Measurements from ENCODE around the gene EIF2B5. TPM values are rescaled to one million over a fixed set of nuclear protein-coding genes. Genes with fewer than 3 reads are reported as not detected.

EIF2B5 gene
- total and polyA plus RNA-seq, 2 of the 13 experiments (the other 11 are each of a cell fraction or from before 2014, with no cell fraction given) = 38.4 to 60.2 TPM

DNA sequence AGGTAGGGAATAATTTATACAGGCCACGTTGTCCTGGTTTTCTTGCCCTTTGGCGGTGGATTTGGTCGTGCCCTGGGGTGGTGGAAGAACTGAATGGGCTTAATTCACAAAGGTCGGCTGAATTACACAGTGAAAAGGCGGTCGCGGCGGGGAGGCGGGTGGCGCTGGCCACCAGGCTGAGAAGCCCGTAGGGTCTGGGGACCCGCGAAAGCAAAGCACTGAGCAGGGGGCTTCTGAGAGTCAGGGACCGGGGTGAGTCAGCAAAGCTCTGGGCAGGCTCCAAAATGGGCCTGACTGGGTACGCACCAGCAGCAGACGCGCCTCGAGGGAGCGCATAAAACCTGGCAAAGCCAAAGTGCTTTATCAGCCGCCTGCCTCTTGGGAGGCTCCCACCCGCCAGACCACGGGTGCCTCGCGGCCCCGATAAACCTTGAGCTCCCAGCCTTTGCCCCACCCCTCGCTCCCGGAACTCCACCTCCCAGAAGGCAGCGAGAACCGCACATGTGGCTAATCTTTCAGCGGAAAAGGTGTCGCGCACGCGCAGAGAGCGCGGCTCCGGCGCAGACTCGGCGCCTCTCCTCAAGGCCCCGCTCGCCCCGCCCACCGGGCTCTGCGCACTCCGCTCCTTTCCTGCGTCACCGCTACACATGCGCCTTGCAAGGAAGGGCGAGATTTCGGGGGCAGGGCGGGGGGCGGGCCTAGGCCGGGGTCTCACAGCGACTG lies 50.5 kb downstream of the EIF2B5 start (continued):
- TF ChIP-seq, protein P1, sequence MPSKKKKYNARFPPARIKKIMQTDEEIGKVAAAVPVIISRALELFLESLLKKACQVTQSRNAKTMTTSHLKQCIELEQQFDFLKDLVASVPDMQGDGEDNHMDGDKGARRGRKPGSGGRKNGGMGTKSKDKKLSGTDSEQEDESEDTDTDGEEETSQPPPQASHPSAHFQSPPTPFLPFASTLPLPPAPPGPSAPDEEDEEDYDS (CRISPR knock-in tag; IDR thresholded peaks at IDR 0.05) = peak; percentile 51
- TF ChIP-seq ZNF572 (CRISPR knock-in tag; IDR thresholded peaks at IDR 0.05) (peak; percentile 70; the same call in 1 of the 2 replicates), ZNF543 (CRISPR knock-in tag; IDR thresholded peaks at IDR 0.05) (peak; percentile 50; the same call in 1 of the 2 replicates), ZNF879 (CRISPR knock-in tag; IDR thresholded peaks at IDR 0.05) (0 out of 2 replicates have a peak, but pooled peaks have one; percentile 77), ZNF747 (CRISPR knock-in tag; IDR thresholded peaks at IDR 0.05; ENCODE audit: borderline replicate concordance) (0 out of 2 replicates have a peak, but pooled peaks have one; percentile 51), SMYD3 (CRISPR knock-in tag; IDR thresholded peaks at IDR 0.05) (no peak), ZNF761 (CRISPR knock-in tag; conservative IDR thresholded peaks at IDR 0.05) (no peak; the same call in 1 of the 2 replicates), BRD4 (CRISPR knock-in tag; IDR thresholded peaks at IDR 0.05) (no peak), HMGA1 (CRISPR knock-in tag; conservative IDR thresholded peaks at IDR 0.05) (no peak), ATRX (CRISPR knock-in tag; IDR thresholded peaks at IDR 0.05; ENCODE audit: borderline replicate concordance) (no peak), ARHGAP35 (CRISPR knock-in tag; IDR thresholded peaks at IDR 0.05; ENCODE audit: borderline replicate concordance) (0 out of 2 replicates have a peak, but pooled peaks have one; percentile 43), ZNF615 (CRISPR knock-in tag; IDR thresholded peaks at IDR 0.05; ENCODE audit: borderline replicate concordance) (no peak), MTF2 (CRISPR knock-in tag; IDR thresholded peaks at IDR 0.05; ENCODE audit: borderline replicate concordance) (0 out of 2 replicates have a peak, but pooled peaks have one; percentile 36), JUNB (CRISPR knock-in tag; IDR thresholded peaks at IDR 0.05; ENCODE audit: borderline replicate concordance) (no peak), YEATS2 (CRISPR knock-in tag; IDR thresholded peaks at IDR 0.05; ENCODE audit: borderline replicate concordance) (peak; percentile 73; the same call in 1 of the 2 replicates), NFRKB (IDR thresholded peaks at IDR 0.05) (no peak), TBP (CRISPR knock-in tag; IDR thresholded peaks at IDR 0.05) (no peak), HES4 (CRISPR knock-in tag; IDR thresholded peaks at IDR 0.05; ENCODE audit: borderline replicate concordance) (no peak), ETV6 (CRISPR knock-in tag; conservative IDR thresholded peaks at IDR 0.05) (no peak), ESRRA (CRISPR knock-in tag; IDR thresholded peaks at IDR 0.05; ENCODE audit: low read depth) (no peak)
- TF ChIP-seq, protein P2, sequence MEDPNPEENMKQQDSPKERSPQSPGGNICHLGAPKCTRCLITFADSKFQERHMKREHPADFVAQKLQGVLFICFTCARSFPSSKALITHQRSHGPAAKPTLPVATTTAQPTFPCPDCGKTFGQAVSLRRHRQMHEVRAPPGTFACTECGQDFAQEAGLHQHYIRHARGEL (CRISPR knock-in tag; IDR thresholded peaks at IDR 0.05) = no peak
- TF ChIP-seq, protein P3, sequence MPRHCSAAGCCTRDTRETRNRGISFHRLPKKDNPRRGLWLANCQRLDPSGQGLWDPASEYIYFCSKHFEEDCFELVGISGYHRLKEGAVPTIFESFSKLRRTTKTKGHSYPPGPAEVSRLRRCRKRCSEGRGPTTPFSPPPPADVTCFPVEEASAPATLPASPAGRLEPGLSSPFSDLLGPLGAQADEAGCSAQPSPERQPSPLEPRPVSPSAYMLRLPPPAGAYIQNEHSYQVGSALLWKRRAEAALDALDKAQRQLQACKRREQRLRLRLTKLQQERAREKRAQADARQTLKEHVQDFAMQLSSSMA (CRISPR knock-in tag; IDR thresholded peaks at IDR 0.05) = no peak; the same call in 1 of the 2 replicates
- TF ChIP-seq, protein P4, sequence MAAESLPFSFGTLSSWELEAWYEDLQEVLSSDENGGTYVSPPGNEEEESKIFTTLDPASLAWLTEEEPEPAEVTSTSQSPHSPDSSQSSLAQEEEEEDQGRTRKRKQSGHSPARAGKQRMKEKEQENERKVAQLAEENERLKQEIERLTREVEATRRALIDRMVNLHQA (CRISPR knock-in tag; IDR thresholded peaks at IDR 0.05) = no peak
- TF ChIP-seq, protein P5, sequence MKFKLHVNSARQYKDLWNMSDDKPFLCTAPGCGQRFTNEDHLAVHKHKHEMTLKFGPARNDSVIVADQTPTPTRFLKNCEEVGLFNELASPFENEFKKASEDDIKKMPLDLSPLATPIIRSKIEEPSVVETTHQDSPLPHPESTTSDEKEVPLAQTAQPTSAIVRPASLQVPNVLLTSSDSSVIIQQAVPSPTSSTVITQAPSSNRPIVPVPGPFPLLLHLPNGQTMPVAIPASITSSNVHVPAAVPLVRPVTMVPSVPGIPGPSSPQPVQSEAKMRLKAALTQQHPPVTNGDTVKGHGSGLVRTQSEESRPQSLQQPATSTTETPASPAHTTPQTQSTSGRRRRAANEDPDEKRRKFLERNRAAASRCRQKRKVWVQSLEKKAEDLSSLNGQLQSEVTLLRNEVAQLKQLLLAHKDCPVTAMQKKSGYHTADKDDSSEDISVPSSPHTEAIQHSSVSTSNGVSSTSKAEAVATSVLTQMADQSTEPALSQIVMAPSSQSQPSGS (CRISPR knock-in tag; IDR thresholded peaks at IDR 0.05) = no peak
- TF ChIP-seq, protein P6, sequence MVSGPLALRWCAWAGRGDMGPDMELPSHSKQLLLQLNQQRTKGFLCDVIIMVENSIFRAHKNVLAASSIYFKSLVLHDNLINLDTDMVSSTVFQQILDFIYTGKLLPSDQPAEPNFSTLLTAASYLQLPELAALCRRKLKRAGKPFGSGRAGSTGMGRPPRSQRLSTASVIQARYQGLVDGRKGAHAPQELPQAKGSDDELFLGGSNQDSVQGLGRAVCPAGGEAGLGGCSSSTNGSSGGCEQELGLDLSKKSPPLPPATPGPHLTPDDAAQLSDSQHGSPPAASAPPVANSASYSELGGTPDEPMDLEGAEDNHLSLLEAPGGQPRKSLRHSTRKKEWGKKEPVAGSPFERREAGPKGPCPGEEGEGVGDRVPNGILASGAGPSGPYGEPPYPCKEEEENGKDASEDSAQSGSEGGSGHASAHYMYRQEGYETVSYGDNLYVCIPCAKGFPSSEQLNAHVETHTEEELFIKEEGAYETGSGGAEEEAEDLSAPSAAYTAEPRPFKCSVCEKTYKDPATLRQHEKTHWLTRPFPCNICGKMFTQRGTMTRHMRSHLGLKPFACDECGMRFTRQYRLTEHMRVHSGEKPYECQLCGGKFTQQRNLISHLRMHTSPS (CRISPR knock-in tag; IDR thresholded peaks at IDR 0.05; ENCODE audit: low read depth) = no peak
